ENCODE results near the gene KCNMB4.

DNA sequence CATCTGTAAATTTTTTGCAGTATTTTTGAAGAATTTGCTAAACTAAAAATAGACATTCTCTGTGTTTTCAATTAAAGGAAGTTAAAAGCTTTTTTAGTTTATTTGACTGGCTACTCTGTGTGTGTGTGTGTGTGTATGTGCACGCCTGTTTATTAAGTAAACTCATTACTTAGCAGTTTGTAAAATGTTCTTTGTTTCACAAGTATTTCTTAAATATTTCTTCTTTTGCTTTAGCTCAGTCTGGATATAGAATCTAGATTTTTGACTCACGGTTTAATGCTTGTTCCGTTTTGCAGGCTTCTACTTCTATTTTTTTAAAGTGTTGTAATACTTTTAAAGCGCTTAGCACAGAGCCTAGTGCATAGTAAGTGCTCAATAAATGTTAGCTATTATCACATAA is 46.5 kb upstream of the KCNMB4 start:
- TF ChIP-seq EP300 (IDR thresholded peaks at IDR 0.05) (no peak), CTCF (IDR thresholded peaks at IDR 0.05) (no peak), POLR2AphosphoS5 (IDR thresholded peaks at IDR 0.05) (no peak), POLR2A (IDR thresholded peaks at IDR 0.05) (no peak)
